Naive thymus-derived CD4-positive, alpha-beta T cell (primary cell): ENCODE data around the gene KAZALD1. TPM values are rescaled to one million over a fixed set of nuclear protein-coding genes. Genes with fewer than 3 reads are reported as not detected.

ENCODE experiments used
- ATAC-seq: fragments of 150-1000 bp; cut with Tn5 transposase; 2 replicates; pipeline ENCODE4 v1.10.0; 2021; ENCODE audit warnings: mild to moderate bottlenecking, moderate library complexity
- CTCF ChIA-PET: fragments of 350-600 bp; sonication (Branson Sonifier 250); formaldehyde crosslinking; loops from one replicate; lab custom pipeline; 2021; ENCODE audit warnings: antibody characterized with exemption; lab: Charles Lee
- POLR2A ChIA-PET: fragments of 350-600 bp; sonication (Branson Sonifier 250); formaldehyde crosslinking; loops from one replicate; lab custom pipeline; 2021; ENCODE audit warnings: antibody characterized with exemption, inconsistent platforms; lab: Charles Lee
- DNase-seq, 9 donors: peaks; one replicate each; pipeline versions ENCODE4 v3.0.0 to v3.0.0-alpha.2; 2020 to 2022; ENCODE audit warnings: mixed read lengths in 1 of 9
- H3K27ac ChIP-seq: one replicate; pipeline ENCODE4 v1.7.0; 2013; ENCODE audit warnings: mild to moderate bottlenecking, low read depth, low read length, moderate library complexity
- H3K27me3 ChIP-seq, 2 donors: one replicate each; pipeline ENCODE4 v1.7.0; 2013; ENCODE audit warnings: low read length in 2 of 2, mild to moderate bottlenecking in 2 of 2, moderate library complexity in 2 of 2; ENCODE audit not compliant: control insufficient read depth in 2 of 2, insufficient read depth in 2 of 2
- H3K36me3 ChIP-seq, 3 experiments: 1 replicate in 2 of 3; 2 replicates in 1 of 3; pipeline ENCODE4 v1.7.0; 2013; ENCODE audit warnings: low read length in 3 of 3, mild to moderate bottlenecking in 3 of 3, moderate library complexity in 1 of 3; ENCODE audit not compliant: insufficient read depth in 3 of 3, control insufficient read depth in 2 of 3
- H3K4me1 ChIP-seq, 2 donors: one replicate each; pipeline ENCODE4 v1.7.0; 2013; ENCODE audit warnings: low read length in 2 of 2, mild to moderate bottlenecking in 2 of 2, moderate library complexity in 1 of 2; ENCODE audit not compliant: control insufficient read depth in 2 of 2, insufficient read depth in 2 of 2
- H3K4me3 ChIP-seq: 2 replicates; pipeline ENCODE4 v1.7.0; 2013; ENCODE audit warnings: mild to moderate bottlenecking, low read length
- H3K9me3 ChIP-seq, 3 experiments: 1 replicate in 2 of 3; 2 replicates in 1 of 3; pipeline ENCODE4 v1.7.0; 2013; ENCODE audit warnings: low read length in 3 of 3; ENCODE audit not compliant: control insufficient read depth in 2 of 3
- H3K27ac Mint-ChIP-seq, 9 donors: one replicate each; pipeline ENCODE4 v1.8.0; 2020 to 2022; ENCODE audit warnings: mixed read lengths in 9 of 9, mild to moderate bottlenecking in 8 of 9, moderate library complexity in 5 of 9, inconsistent platforms in 2 of 9
- H3K27me3 Mint-ChIP-seq, 5 donors: one replicate each; pipeline ENCODE4 v1.8.0; 2021 to 2022; ENCODE audit warnings: mixed read lengths in 5 of 5, mild to moderate bottlenecking in 1 of 5
- H3K36me3 Mint-ChIP-seq, 5 donors: one replicate each; pipeline ENCODE4 v1.8.0; 2020 to 2022; ENCODE audit warnings: mixed read lengths in 5 of 5, mild to moderate bottlenecking in 3 of 5, inconsistent platforms in 1 of 5
- H3K4me1 Mint-ChIP-seq, 7 donors: one replicate each; pipeline ENCODE4 v1.8.0; 2020 to 2022; ENCODE audit warnings: mixed read lengths in 7 of 7, mild to moderate bottlenecking in 3 of 7, inconsistent platforms in 1 of 7
- H3K4me3 Mint-ChIP-seq, 10 donors: one replicate each; pipeline ENCODE4 v1.8.0; 2020 to 2022; ENCODE audit warnings: mild to moderate bottlenecking in 10 of 10, mixed read lengths in 10 of 10, moderate library complexity in 6 of 10, inconsistent platforms in 2 of 10
- H3K9me3 Mint-ChIP-seq, 11 donors: one replicate each; pipeline ENCODE4 v1.8.0; 2020 to 2022; ENCODE audit warnings: mixed read lengths in 11 of 11, mild to moderate bottlenecking in 4 of 11, inconsistent platforms in 1 of 11, moderate library complexity in 1 of 11
- intact Hi-C, 2 donors: fragments of 100-400 bp; cut with micrococcal nuclease; formaldehyde crosslinking; loops; one replicate each; pipeline ENCODE4 v1.15.1; 2023
- polyA plus RNA-seq, 2 donors: library from polyadenylated mRNA; unstranded; fragments of 300-500 nt; fragmentation: Illumina TruSeq; gene quantifications; one replicate each; pipeline ENCODE4 v1.2.3, GENCODE V29; 2021
- total RNA-seq, 6 experiments: library from RNA in 5 of 6; stranded (reverse) in 5 of 6; gene quantifications; 1 replicate in 5 of 6; 2 replicates in 1 of 6; pipeline ENCODE4 v1.2.3 and lab custom pipeline; 2021 to 2026

Gene KAZALD1
- total and polyA plus RNA-seq, 7 experiments from 2014 or later, result 0.22 to 1.5 (median 0.29) TPM; not detected in 4

GRCh38 chr10:101047961-101048892, 13.6 kb upstream of the KAZALD1 start:
- Histone ChIP-seq H3K4me1 (peaks cover 5 to 10% of the 10 kb centered on the region in 2 donors), H3K4me3 (no peak overlapping the region), H3K27ac (no peak overlapping the region), H3K27me3 (peaks cover 7 to 8% of the 10 kb centered on the region in 2 donors), H3K36me3 (no peaks in the 10 kb centered on the region), H3K9me3 (no peaks in the 10 kb centered on the region)
- CTCF ChIA-PET, result interaction anchor here (1.1 kb wide), 1 partner anchor 9 kb away, joined by 6 read pairs; no protein-coding TSS in a partner anchor
- intact Hi-C loops, result loop anchor here in 1 of 2 donors (5.0 kb wide), 1 partner anchor 179 kb away; the partner anchor contains the start of gene LBX1
- no peak overlapping the region for H3K4me3 Mint-ChIP-seq
- peaks cover 0 to 2% (median 0%) of the 10 kb centered on the region in 11 donors for H3K9me3 Mint-ChIP-seq
- H3K36me3 Mint-ChIP-seq, result no peaks in the 10 kb centered on the region
- peaks cover 38 to 74% (median 49%) of the 10 kb centered on the region in 5 donors for H3K27me3 Mint-ChIP-seq
- POLR2A ChIA-PET, result no interaction called here
- DNase-seq (no peak), ATAC-seq (no peak)
- H3K27ac Mint-ChIP-seq, result no peak overlapping the region
- H3K4me1 Mint-ChIP-seq, result peaks cover 17 to 30% (median 21%) of the 10 kb centered on the region in 7 donors

GRCh38 chr10:101050208-101051069, 11.3 kb upstream of the KAZALD1 start:
- peak; percentile 93 for ATAC-seq
- Histone ChIP-seq H3K4me1 (peaks cover 5 to 9% of the 10 kb centered on the region in 2 donors), H3K4me3 (no peak overlapping the region), H3K36me3 (no peaks in the 10 kb centered on the region), H3K27ac (no peak overlapping the region), H3K27me3 (peaks cover 7 to 8% of the 10 kb centered on the region in 2 donors), H3K9me3 (no peaks in the 10 kb centered on the region)
- CTCF ChIA-PET, result interaction anchor here (0.7 to 4.9 kb wide), 11 partner anchors 9 to 91 kb away, joined by 3 to 40 read pairs (median 4); partner anchors contain the start of genes PDZD7 and SFXN3
- peaks cover 13 to 30% (median 15%) of the 10 kb centered on the region in 7 donors for H3K4me1 Mint-ChIP-seq
- H3K27me3 Mint-ChIP-seq, result peaks cover 38 to 54% (median 49%) of the 10 kb centered on the region in 5 donors
- no peak overlapping the region for H3K27ac Mint-ChIP-seq
- H3K4me3 Mint-ChIP-seq, result peak overlapping the region in 7 of 10 donors; percentile 10 to 63 (median 55)
- H3K9me3 Mint-ChIP-seq, result peaks cover 0 to 2% (median 0%) of the 10 kb centered on the region in 11 donors
- POLR2A ChIA-PET, result interaction anchor here (2.1 kb wide), 1 partner anchor 18 kb away, joined by 6 read pairs; no protein-coding TSS in a partner anchor
- H3K36me3 Mint-ChIP-seq, result peaks cover 0 to 2% (median 0%) of the 10 kb centered on the region in 5 donors
- peak; percentile 60 to 88 (median 74) for DNase-seq
- intact Hi-C loops, result loop anchor here (1.0 kb wide), 3 partner anchors 8 to 18 kb away; no protein-coding TSS in a partner anchor

- no peak overlapping the region for H3K4me3 Mint-ChIP-seq
- POLR2A ChIA-PET, result interaction anchor here (1.1 to 2.1 kb wide), 3 partner anchors 9 to 29 kb away, joined by 3 to 8 read pairs (median 6); no protein-coding TSS in a partner anchor
Measured at GRCh38 chr10:101052285-101052684, 9.5 kb upstream of the KAZALD1 start.

GRCh38 chr10:101053516-101053915, 8.3 kb upstream of the KAZALD1 start:
- peaks cover 7 to 8% of the 10 kb centered on the region in 2 donors for H3K27me3 ChIP-seq
- H3K27ac ChIP-seq, result no peak overlapping the region
- Mint-ChIP-seq H3K36me3 (peaks cover 0 to 6% (median 0%) of the 10 kb centered on the region in 5 donors), H3K27me3 (peaks cover 22 to 24% (median 23%) of the 10 kb centered on the region in 5 donors), H3K4me1 (peaks cover 9 to 45% (median 12%) of the 10 kb centered on the region in 7 donors), H3K4me3 (no peak overlapping the region), H3K9me3 (peaks cover 0 to 2% (median 0%) of the 10 kb centered on the region in 11 donors), H3K27ac (no peak overlapping the region)
- intact Hi-C loops, result no loop called here
- H3K36me3 ChIP-seq, result no peaks in the 10 kb centered on the region
- H3K9me3 ChIP-seq, result no peaks in the 10 kb centered on the region
- POLR2A ChIA-PET, result no interaction called here
- ATAC-seq (no peak), DNase-seq (no peak)
- no peak overlapping the region for H3K4me3 ChIP-seq
- CTCF ChIA-PET, result interaction anchor here (0.9 to 4.9 kb wide), 2 partner anchors 8 to 12 kb away, joined by 3 to 40 read pairs; partner anchors contain the start of gene KAZALD1
- H3K4me1 ChIP-seq, result peaks cover 5 to 9% of the 10 kb centered on the region in 2 donors

More at GRCh38 chr10:101052285-101052684, 9.5 kb upstream of the KAZALD1 start:
- Mint-ChIP-seq H3K27ac (no peak overlapping the region), H3K4me1 (peaks cover 13 to 41% (median 15%) of the 10 kb centered on the region in 7 donors), H3K36me3 (peaks cover 0 to 4% (median 0%) of the 10 kb centered on the region in 5 donors), H3K9me3 (peaks cover 0 to 2% (median 0%) of the 10 kb centered on the region in 11 donors), H3K27me3 (peaks cover 28 to 35% (median 34%) of the 10 kb centered on the region in 5 donors)
- CTCF ChIA-PET, result interaction anchor here (0.6 to 4.9 kb wide), 6 partner anchors 8 to 90 kb away, joined by 3 to 40 read pairs (median 12); partner anchors contain the start of gene KAZALD1
- Histone ChIP-seq H3K4me3 (no peak overlapping the region), H3K27me3 (peaks cover 7 to 8% of the 10 kb centered on the region in 2 donors), H3K27ac (no peak overlapping the region), H3K36me3 (no peaks in the 10 kb centered on the region), H3K9me3 (no peaks in the 10 kb centered on the region), H3K4me1 (peaks cover 5 to 9% of the 10 kb centered on the region in 2 donors)
- intact Hi-C loops, result no loop called here
- ATAC-seq, result no peak
- DNase-seq, result no peak

- H3K9me3 Mint-ChIP-seq, result peaks cover 0 to 2% (median 0%) of the 10 kb centered on the region in 11 donors
- H3K4me3 ChIP-seq, result no peak overlapping the region
- H3K36me3 ChIP-seq, result no peaks in the 10 kb centered on the region
- intact Hi-C loops, result no loop called here
- H3K27me3 Mint-ChIP-seq, result peaks cover 15 to 16% (median 15%) of the 10 kb centered on the region in 5 donors
- CTCF ChIA-PET, result interaction anchor here (4.9 kb wide), 1 partner anchor 13 kb away, joined by 40 read pairs; no protein-coding TSS in a partner anchor
- peaks cover 4 to 45% (median 10%) of the 10 kb centered on the region in 7 donors for H3K4me1 Mint-ChIP-seq
- no peak overlapping the region for H3K27ac Mint-ChIP-seq
- H3K27ac ChIP-seq, result no peak overlapping the region
- ATAC-seq, result no peak
- peaks cover 0 to 6% (median 0%) of the 10 kb centered on the region in 5 donors for H3K36me3 Mint-ChIP-seq
- POLR2A ChIA-PET, result no interaction called here
- DNase-seq, result no peak
- H3K27me3 ChIP-seq, result peaks cover 4 to 8% of the 10 kb centered on the region in 2 donors
- H3K4me1 ChIP-seq, result peaks cover 5 to 9% of the 10 kb centered on the region in 2 donors
- no peak overlapping the region for H3K4me3 Mint-ChIP-seq
- no peaks in the 10 kb centered on the region for H3K9me3 ChIP-seq
Measured at GRCh38 chr10:101054351-101054750, 7.4 kb upstream of the KAZALD1 start.
